ACC112 (cell line): ENCODE measurements around the gene CCDC60.

ENCODE experiments used
- H2AFZ ChIP-seq: fragments of 200-600 bp; sonication (generic); one replicate; pipeline ENCODE4 v1.6.0; 2017; ENCODE audit warnings: antibody characterized with exemption, low read length; ENCODE audit not compliant: unreplicated experiment
- H3K27ac ChIP-seq: fragments of 200-600 bp; sonication (generic); 2 replicates; pipeline ENCODE4 v1.5.1; 2014; ENCODE audit warnings: low read depth, mild to moderate bottlenecking, antibody characterized with exemption, low read length, moderate library complexity
- H3K27me3 ChIP-seq: fragments of 200-600 bp; sonication (generic); 2 replicates; pipeline ENCODE4 v1.6.1; 2014; ENCODE audit warnings: mild to moderate bottlenecking, antibody characterized with exemption, low read length, moderate library complexity, mixed read lengths; ENCODE audit not compliant: insufficient read depth
- H3K36me3 ChIP-seq: fragments of 200-600 bp; sonication (generic); 2 replicates; pipeline ENCODE4 v1.6.1; 2016; ENCODE audit warnings: mild to moderate bottlenecking, antibody characterized with exemption, low read length, moderate library complexity, mixed read lengths; ENCODE audit not compliant: insufficient read depth
- H3K4me1 ChIP-seq: fragments of 200-600 bp; sonication (generic); one replicate; pipeline ENCODE4 v1.6.1; 2016; ENCODE audit warnings: low read length, mixed read lengths; ENCODE audit not compliant: insufficient read depth, unreplicated experiment, control insufficient read depth
- H3K4me3 ChIP-seq: fragments of 200-600 bp; sonication (generic); 2 replicates; pipeline ENCODE4 v1.5.1; 2014; ENCODE audit warnings: mild to moderate bottlenecking, low read depth, low read length
- H3K79me2 ChIP-seq: fragments of 200-600 bp; sonication (generic); one replicate; pipeline ENCODE4 v1.6.0; 2016; ENCODE audit warnings: low read length; ENCODE audit not compliant: control insufficient read depth, unreplicated experiment, insufficient read depth

CCDC60 gene

GRCh38 chr12:119369161-119369560, 34.6 kb downstream of the CCDC60 start:
- Histone ChIP-seq H2AFZ (no peak overlapping the region), H3K27ac (no peak overlapping the region), H3K79me2 (no peaks in the 10 kb centered on the region), H3K4me1 (no peaks in the 10 kb centered on the region), H3K36me3 (no peaks in the 10 kb centered on the region), H3K4me3 (no peak overlapping the region), H3K27me3 (no peaks in the 10 kb centered on the region)

- Histone ChIP-seq H3K27ac (no peak overlapping the region), H3K27me3 (no peaks in the 10 kb centered on the region), H3K79me2 (no peaks in the 10 kb centered on the region), H3K4me1 (no peaks in the 10 kb centered on the region), H3K4me3 (no peak overlapping the region), H2AFZ (no peak overlapping the region), H3K36me3 (no peaks in the 10 kb centered on the region)
Measured at GRCh38 chr12:119369907-119370546, 35.5 kb downstream of the CCDC60 start.

- no peaks in the 10 kb centered on the region for H3K36me3 ChIP-seq
- no peak overlapping the region for H3K4me3 ChIP-seq
- H3K27ac ChIP-seq = no peak overlapping the region
- no peaks in the 10 kb centered on the region for H3K27me3 ChIP-seq
- H2AFZ ChIP-seq = no peak overlapping the region
- no peaks in the 10 kb centered on the region for H3K4me1 ChIP-seq
- H3K79me2 ChIP-seq = no peaks in the 10 kb centered on the region
Measured at GRCh38 chr12:119372540-119372939, 38.0 kb downstream of the CCDC60 start.

- H3K27ac ChIP-seq = no peak overlapping the region
- H3K4me1 ChIP-seq = no peaks in the 10 kb centered on the region
- H3K27me3 ChIP-seq = no peaks in the 10 kb centered on the region
Measured at GRCh38 chr12:119373001-119373400, 38.5 kb downstream of the CCDC60 start.

GRCh38 chr12:119373666-119374065, 39.1 kb downstream of the CCDC60 start:
- H3K79me2 ChIP-seq = no peaks in the 10 kb centered on the region
- H3K4me1 ChIP-seq = no peaks in the 10 kb centered on the region
- H3K4me3 ChIP-seq = no peak overlapping the region
- H3K27me3 ChIP-seq = no peaks in the 10 kb centered on the region
- H2AFZ ChIP-seq = no peak overlapping the region
- no peaks in the 10 kb centered on the region for H3K36me3 ChIP-seq
- H3K27ac ChIP-seq = no peak overlapping the region

More at GRCh38 chr12:119373001-119373400, 38.5 kb downstream of the CCDC60 start:
- Histone ChIP-seq H3K4me3 (no peak overlapping the region), H2AFZ (no peak overlapping the region), H3K36me3 (no peaks in the 10 kb centered on the region), H3K79me2 (no peaks in the 10 kb centered on the region)

GRCh38 chr12:119374635-119375034, 40.1 kb downstream of the CCDC60 start:
- Histone ChIP-seq H3K27ac (no peak overlapping the region), H3K27me3 (no peaks in the 10 kb centered on the region), H3K36me3 (no peaks in the 10 kb centered on the region), H2AFZ (no peak overlapping the region), H3K4me1 (no peaks in the 10 kb centered on the region), H3K4me3 (no peak overlapping the region), H3K79me2 (no peaks in the 10 kb centered on the region)

- Histone ChIP-seq H2AFZ (no peak overlapping the region), H3K36me3 (no peaks in the 10 kb centered on the region), H3K27ac (no peak overlapping the region), H3K27me3 (no peaks in the 10 kb centered on the region), H3K4me1 (no peaks in the 10 kb centered on the region), H3K4me3 (no peak overlapping the region), H3K79me2 (no peaks in the 10 kb centered on the region)
Measured at GRCh38 chr12:119375075-119375882, 40.8 kb downstream of the CCDC60 start.

GRCh38 chr12:119375883-119376190, 41.3 kb downstream of the CCDC60 start:
- Histone ChIP-seq H3K4me1 (no peaks in the 10 kb centered on the region), H3K27ac (no peak overlapping the region), H3K27me3 (no peaks in the 10 kb centered on the region), H2AFZ (no peak overlapping the region), H3K36me3 (no peaks in the 10 kb centered on the region), H3K4me3 (no peak overlapping the region), H3K79me2 (no peaks in the 10 kb centered on the region)

GRCh38 chr12:119378903-119379302, 44.4 kb downstream of the CCDC60 start:
- no peak overlapping the region for H3K4me3 ChIP-seq
- no peaks in the 10 kb centered on the region for H3K36me3 ChIP-seq
- no peak overlapping the region for H3K27ac ChIP-seq
- no peaks in the 10 kb centered on the region for H3K79me2 ChIP-seq
- no peaks in the 10 kb centered on the region for H3K4me1 ChIP-seq
- H3K27me3 ChIP-seq = no peaks in the 10 kb centered on the region
- no peak overlapping the region for H2AFZ ChIP-seq

GRCh38 chr12:119381471-119382235, 47.1 kb downstream of the CCDC60 start:
- H3K36me3 ChIP-seq = no peaks in the 10 kb centered on the region
- H3K4me1 ChIP-seq = no peaks in the 10 kb centered on the region
- no peaks in the 10 kb centered on the region for H3K79me2 ChIP-seq
- no peak overlapping the region for H2AFZ ChIP-seq
- no peak overlapping the region for H3K27ac ChIP-seq
- no peak overlapping the region for H3K4me3 ChIP-seq
- no peaks in the 10 kb centered on the region for H3K27me3 ChIP-seq
